ENCODE data around the gene CCDC192. TPM values are rescaled to one million over a fixed set of nuclear protein-coding genes. Genes with fewer than 3 reads are reported as not detected.

The CCDC192 gene
- total RNA-seq, 1 experiment from 2014 or later, result not detected

GRCh38 chr5:127906562-127907204, 203.5 kb downstream of the CCDC192 start:
- H3K27me3 ChIP-seq, result no peaks in the 10 kb centered on the region
- H3K36me3 ChIP-seq, result no peaks in the 10 kb centered on the region
- no peak for DNase-seq
- H3K9me3 ChIP-seq, result no peaks in the 10 kb centered on the region
- no peak overlapping the region for H3K4me3 ChIP-seq

GRCh38 chr5:127907907-127908306, 204.7 kb downstream of the CCDC192 start:
- Histone ChIP-seq H3K27me3 (no peaks in the 10 kb centered on the region), H3K9me3 (no peaks in the 10 kb centered on the region), H3K36me3 (no peaks in the 10 kb centered on the region), H3K4me3 (no peak overlapping the region)
- no peak for DNase-seq

- peak; percentile 48 for DNase-seq
- Histone ChIP-seq H3K27me3 (no peaks in the 10 kb centered on the region), H3K9me3 (no peaks in the 10 kb centered on the region)
These were observed 205.9 kb downstream of the CCDC192 start for GRCh38 chr5:127909066-127909465.

GRCh38 chr5:127909821-127910220, 206.6 kb downstream of the CCDC192 start:
- H3K9me3 ChIP-seq, result no peaks in the 10 kb centered on the region
- no peak overlapping the region for H3K4me3 ChIP-seq
- H3K27me3 ChIP-seq, result no peaks in the 10 kb centered on the region
- no peak for DNase-seq
- no peaks in the 10 kb centered on the region for H3K36me3 ChIP-seq

More at GRCh38 chr5:127909066-127909465, 205.9 kb downstream of the CCDC192 start:
- Histone ChIP-seq H3K4me3 (no peak overlapping the region), H3K36me3 (no peaks in the 10 kb centered on the region)

GRCh38 chr5:127910307-127910956, 207.2 kb downstream of the CCDC192 start:
- DNase-seq, result no peak
- Histone ChIP-seq H3K36me3 (no peaks in the 10 kb centered on the region), H3K27me3 (no peaks in the 10 kb centered on the region), H3K9me3 (no peaks in the 10 kb centered on the region), H3K4me3 (no peak overlapping the region)

GRCh38 chr5:127911619-127912018, 208.4 kb downstream of the CCDC192 start:
- no peak overlapping the region for H3K4me3 ChIP-seq
- H3K27me3 ChIP-seq, result no peaks in the 10 kb centered on the region
- no peaks in the 10 kb centered on the region for H3K36me3 ChIP-seq
- DNase-seq, result no peak
- no peaks in the 10 kb centered on the region for H3K9me3 ChIP-seq

- Histone ChIP-seq H3K4me3 (no peak overlapping the region), H3K9me3 (no peaks in the 10 kb centered on the region), H3K36me3 (no peaks in the 10 kb centered on the region), H3K27me3 (no peaks in the 10 kb centered on the region)
- DNase-seq, result no peak
These were observed 209.2 kb downstream of the CCDC192 start for GRCh38 chr5:127912411-127912810.

- Histone ChIP-seq H3K27me3 (no peaks in the 10 kb centered on the region), H3K9me3 (no peaks in the 10 kb centered on the region), H3K4me3 (no peak overlapping the region), H3K36me3 (no peaks in the 10 kb centered on the region)
- DNase-seq, result no peak
These were observed 213.8 kb downstream of the CCDC192 start for GRCh38 chr5:127916885-127917573.

GRCh38 chr5:127919006-127919796, 216.0 kb downstream of the CCDC192 start:
- Histone ChIP-seq H3K27me3 (no peaks in the 10 kb centered on the region), H3K36me3 (no peaks in the 10 kb centered on the region), H3K9me3 (no peaks in the 10 kb centered on the region), H3K4me3 (no peak overlapping the region)
- DNase-seq, result no peak

GRCh38 chr5:127919818-127920217, 216.6 kb downstream of the CCDC192 start:
- H3K36me3 ChIP-seq, result no peaks in the 10 kb centered on the region
- H3K27me3 ChIP-seq, result no peaks in the 10 kb centered on the region
- no peak for DNase-seq
- H3K9me3 ChIP-seq, result no peaks in the 10 kb centered on the region
- H3K4me3 ChIP-seq, result no peak overlapping the region

- Histone ChIP-seq H3K4me3 (no peak overlapping the region), H3K9me3 (no peaks in the 10 kb centered on the region), H3K36me3 (no peaks in the 10 kb centered on the region), H3K27me3 (no peaks in the 10 kb centered on the region)
- DNase-seq, result no peak
These were observed 217.7 kb downstream of the CCDC192 start for GRCh38 chr5:127920936-127921335.

- no peak for DNase-seq
- Histone ChIP-seq H3K4me3 (no peak overlapping the region), H3K27me3 (no peaks in the 10 kb centered on the region), H3K36me3 (no peaks in the 10 kb centered on the region), H3K9me3 (no peaks in the 10 kb centered on the region)
These were observed 219.4 kb downstream of the CCDC192 start for GRCh38 chr5:127922603-127923002.

- Histone ChIP-seq H3K27me3 (no peaks in the 10 kb centered on the region), H3K36me3 (no peaks in the 10 kb centered on the region)
- no peak for DNase-seq
These were observed 220.8 kb downstream of the CCDC192 start for GRCh38 chr5:127923804-127924570.

GRCh38 chr5:127924606-127925005, 221.4 kb downstream of the CCDC192 start:
- H3K9me3 ChIP-seq, result no peaks in the 10 kb centered on the region
- no peaks in the 10 kb centered on the region for H3K27me3 ChIP-seq
- no peak for DNase-seq
- H3K36me3 ChIP-seq, result no peaks in the 10 kb centered on the region
- H3K4me3 ChIP-seq, result no peak overlapping the region

More at GRCh38 chr5:127923804-127924570, 220.8 kb downstream of the CCDC192 start:
- Histone ChIP-seq H3K4me3 (no peak overlapping the region), H3K9me3 (no peaks in the 10 kb centered on the region)

- no peaks in the 10 kb centered on the region for H3K9me3 ChIP-seq
- no peaks in the 10 kb centered on the region for H3K27me3 ChIP-seq
- H3K4me3 ChIP-seq, result no peak overlapping the region
- no peak for DNase-seq
- no peaks in the 10 kb centered on the region for H3K36me3 ChIP-seq
These were observed 222.7 kb downstream of the CCDC192 start for GRCh38 chr5:127925916-127926315.

- no peaks in the 10 kb centered on the region for H3K9me3 ChIP-seq
- no peak overlapping the region for H3K4me3 ChIP-seq
- H3K27me3 ChIP-seq, result no peaks in the 10 kb centered on the region
- no peak for DNase-seq
- no peaks in the 10 kb centered on the region for H3K36me3 ChIP-seq
These were observed 223.8 kb downstream of the CCDC192 start for GRCh38 chr5:127926974-127927373.

Measured in MG63 (cell line).